ENCODE results near the gene FUT7.

The FUT7 gene

GRCh38 chr9:137031904-137032640, at the start of gene FUT7:
Gene FUT7, minus strand, starts transcription at chr9:137032088. Its CDS starts 97 bp downstream, at chr9:137031991.
- no peak for DNase-seq (ENCODE audit: low read depth in 2 of 2)

GRCh38 chr9:137080260-137081122, 48.6 kb upstream of the FUT7 start:
- no peak for DNase-seq (ENCODE audit: low read depth in 2 of 2)

- no peak for DNase-seq (ENCODE audit: low read depth in 2 of 2)
Measured at GRCh38 chr9:137079401-137079787, 47.5 kb upstream of the FUT7 start.

GRCh38 chr9:137078701-137079400, 47.0 kb upstream of the FUT7 start:
- DNase-seq (ENCODE audit: low read depth in 2 of 2): no peak

GRCh38 chr9:137077758-137078693, 46.1 kb upstream of the FUT7 start:
- DNase-seq (ENCODE audit: low read depth in 2 of 2): no peak

GRCh38 chr9:137077010-137077747, 45.3 kb upstream of the FUT7 start, which contains the start of gene UAP1L1:
Gene UAP1L1, plus strand, starts transcription at chr9:137077517. Its CDS starts 16 bp downstream, at chr9:137077533.
- no peak for DNase-seq (ENCODE audit: low read depth in 2 of 2)

GRCh38 chr9:137076636-137077009, 44.7 kb upstream of the FUT7 start:
- no peak for DNase-seq (ENCODE audit: low read depth in 2 of 2)

GRCh38 chr9:137075275-137075775, 43.4 kb upstream of the FUT7 start:
- no peak for DNase-seq (ENCODE audit: low read depth in 2 of 2)

GRCh38 chr9:137074657-137075274, 42.9 kb upstream of the FUT7 start:
- DNase-seq (ENCODE audit: low read depth in 2 of 2): no peak

- no peak for DNase-seq (ENCODE audit: low read depth in 2 of 2)
Measured at GRCh38 chr9:137073992-137074399, 42.1 kb upstream of the FUT7 start.

GRCh38 chr9:137071282-137071681, 39.4 kb upstream of the FUT7 start:
- DNase-seq (ENCODE audit: low read depth in 2 of 2): no peak

GRCh38 chr9:137070906-137071275, 39.0 kb upstream of the FUT7 start:
- no peak for DNase-seq (ENCODE audit: low read depth in 2 of 2)

GRCh38 chr9:137070201-137070905, 38.5 kb upstream of the FUT7 start, which contains the start of gene SAPCD2:
Gene SAPCD2, minus strand, starts transcription at chr9:137070557. Its CDS starts 97 bp downstream, at chr9:137070460.
- peak in 1 of 2 experiments; percentile 48 for DNase-seq (ENCODE audit: low read depth in 2 of 2)

- no peak for DNase-seq (ENCODE audit: low read depth in 2 of 2)
Measured at GRCh38 chr9:137069508-137070091, 37.7 kb upstream of the FUT7 start.

GRCh38 chr9:137068539-137069507, 36.9 kb upstream of the FUT7 start:
- no peak for DNase-seq (ENCODE audit: low read depth in 2 of 2)

GRCh38 chr9:137067860-137068538, 36.1 kb upstream of the FUT7 start:
- DNase-seq (ENCODE audit: low read depth in 2 of 2): no peak
